Loucy (cell line): ENCODE results near the gene TRERF1.

Source experiments
- H2AFZ ChIP-seq: fragments of 200-600 bp; sonication (generic); 2 replicates; pipeline ENCODE4 v1.6.0; 2016; ENCODE audit warnings: antibody characterized with exemption, mild to moderate bottlenecking, low read length, moderate library complexity
- H3F3A ChIP-seq: fragments of 200-600 bp; 2 replicates; pipeline ENCODE4 v1.6.0; 2016; ENCODE audit warnings: antibody characterized with exemption, low read depth, mild to moderate bottlenecking
- H3K27me3 ChIP-seq: fragments of 200-600 bp; sonication (generic); 2 replicates; pipeline ENCODE4 v1.6.1; 2014; ENCODE audit warnings: low read length, mild to moderate bottlenecking; ENCODE audit not compliant: insufficient read depth, poor library complexity, severe bottlenecking
- H3K36me3 ChIP-seq: fragments of 200-600 bp; sonication (generic); 2 replicates; pipeline ENCODE4 v1.6.1; 2016; ENCODE audit warnings: low read length; ENCODE audit not compliant: insufficient read depth
- H3K4me1 ChIP-seq: fragments of 200-600 bp; sonication (generic); 2 replicates; pipeline ENCODE4 v1.5.1; 2014; ENCODE audit warnings: low read length, mild to moderate bottlenecking; ENCODE audit not compliant: insufficient read depth, poor library complexity, severe bottlenecking
- H3K4me2 ChIP-seq: fragments of 200-600 bp; sonication (generic); 2 replicates; pipeline ENCODE4 v1.6.0; 2014; ENCODE audit warnings: antibody characterized with exemption, low read length, low read depth, mild to moderate bottlenecking; ENCODE audit not compliant: poor library complexity, severe bottlenecking
- H3K4me3 ChIP-seq: fragments of 200-600 bp; sonication (generic); 2 replicates; pipeline ENCODE4 v1.5.1; 2014; ENCODE audit warnings: low read length, mild to moderate bottlenecking, mixed read lengths; ENCODE audit not compliant: poor library complexity, severe bottlenecking
- H3K79me2 ChIP-seq: fragments of 200-600 bp; sonication (generic); 2 replicates; pipeline ENCODE4 v1.6.1; 2014; ENCODE audit warnings: low read length; ENCODE audit not compliant: insufficient read depth
- H3K9ac ChIP-seq: fragments of 200-600 bp; sonication (generic); 2 replicates; pipeline ENCODE4 v1.6.0; 2014; ENCODE audit warnings: mild to moderate bottlenecking, low read depth, low read length, moderate library complexity; ENCODE audit not compliant: poor library complexity, severe bottlenecking
- H3K9me2 ChIP-seq: fragments of 200-600 bp; sonication (generic); replicated peaks from 2 replicates; pipeline ENCODE4 v1.6.1; 2016; ENCODE audit warnings: low read depth, low read length, mixed read lengths
- H3K9me3 ChIP-seq: fragments of 200-600 bp; sonication (generic); 2 replicates; pipeline ENCODE4 v1.6.1; 2014; ENCODE audit warnings: mild to moderate bottlenecking, antibody characterized with exemption, low read length, low read depth; ENCODE audit not compliant: insufficient read depth
- H4K20me1 ChIP-seq: fragments of 200-600 bp; sonication (generic); 2 replicates; pipeline ENCODE4 v1.6.0; 2014; ENCODE audit warnings: antibody characterized with exemption, low read length, mild to moderate bottlenecking; ENCODE audit not compliant: insufficient read depth, poor library complexity, severe bottlenecking
- EZH2phosphoT487 ChIP-seq: fragments of 200-600 bp; IDR thresholded peaks from 2 replicates; pipeline ENCODE4 v1.6.1; 2018; ENCODE audit warnings: antibody characterized with exemption, mild to moderate bottlenecking, moderate library complexity, borderline replicate concordance
- TF ChIP-seq, protein P1 (sequence below): fragments of 200-600 bp; sonication (generic); conservative IDR thresholded peaks from 2 replicates; pipeline ENCODE4 v1.5.1; 2014; ENCODE audit warnings: mild to moderate bottlenecking, antibody characterized with exemption, low read length

The TRERF1 gene

GRCh38 chr6:42393339-42393738, 58.4 kb downstream of the TRERF1 start:
- Histone ChIP-seq H3K9me2 (no peaks in the 10 kb centered on the region), H3K27me3 (no peaks in the 10 kb centered on the region), H3K9ac (no peak overlapping the region), H4K20me1 (peaks cover 60% of the 10 kb centered on the region), H3F3A (no peaks in the 10 kb centered on the region), H3K4me2 (no peak overlapping the region), H3K4me3 (no peak overlapping the region), H3K9me3 (no peaks in the 10 kb centered on the region), H3K79me2 (peaks cover 74% of the 10 kb centered on the region), H3K4me1 (peaks cover 25% of the 10 kb centered on the region), H2AFZ (no peak overlapping the region), H3K36me3 (no peaks in the 10 kb centered on the region)
- TF ChIP-seq, protein P1, sequence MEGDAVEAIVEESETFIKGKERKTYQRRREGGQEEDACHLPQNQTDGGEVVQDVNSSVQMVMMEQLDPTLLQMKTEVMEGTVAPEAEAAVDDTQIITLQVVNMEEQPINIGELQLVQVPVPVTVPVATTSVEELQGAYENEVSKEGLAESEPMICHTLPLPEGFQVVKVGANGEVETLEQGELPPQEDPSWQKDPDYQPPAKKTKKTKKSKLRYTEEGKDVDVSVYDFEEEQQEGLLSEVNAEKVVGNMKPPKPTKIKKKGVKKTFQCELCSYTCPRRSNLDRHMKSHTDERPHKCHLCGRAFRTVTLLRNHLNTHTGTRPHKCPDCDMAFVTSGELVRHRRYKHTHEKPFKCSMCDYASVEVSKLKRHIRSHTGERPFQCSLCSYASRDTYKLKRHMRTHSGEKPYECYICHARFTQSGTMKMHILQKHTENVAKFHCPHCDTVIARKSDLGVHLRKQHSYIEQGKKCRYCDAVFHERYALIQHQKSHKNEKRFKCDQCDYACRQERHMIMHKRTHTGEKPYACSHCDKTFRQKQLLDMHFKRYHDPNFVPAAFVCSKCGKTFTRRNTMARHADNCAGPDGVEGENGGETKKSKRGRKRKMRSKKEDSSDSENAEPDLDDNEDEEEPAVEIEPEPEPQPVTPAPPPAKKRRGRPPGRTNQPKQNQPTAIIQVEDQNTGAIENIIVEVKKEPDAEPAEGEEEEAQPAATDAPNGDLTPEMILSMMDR: no peak
- no peak for TF ChIP-seq EZH2phosphoT487

DNA sequence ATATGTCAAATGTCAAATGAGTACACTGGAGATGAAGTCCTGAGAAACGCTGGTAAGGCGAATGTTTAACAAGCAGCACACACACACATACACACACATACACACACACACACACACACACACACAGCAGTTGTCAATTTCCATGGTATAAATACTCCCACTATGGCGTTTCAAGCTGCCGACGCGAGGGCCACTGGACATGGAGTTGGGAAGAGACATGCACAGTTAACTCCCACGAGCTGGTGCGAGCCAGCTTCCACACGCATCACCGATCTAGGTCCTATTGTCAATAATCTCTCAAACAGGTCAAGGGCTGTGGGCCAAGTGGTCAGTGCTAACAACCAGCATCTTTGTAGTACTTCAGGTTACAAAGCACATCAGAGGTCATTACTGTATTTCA, 58.9 kb downstream of the TRERF1 start:
- H3K36me3 ChIP-seq: no peaks in the 10 kb centered on the region
- H3K9ac ChIP-seq: no peak overlapping the region
- peaks cover 30% of the 10 kb centered on the region for H3K4me1 ChIP-seq
- no peak overlapping the region for H3K4me3 ChIP-seq
- H4K20me1 ChIP-seq: peaks cover 65% of the 10 kb centered on the region
- H3K4me2 ChIP-seq: no peak overlapping the region
- no peaks in the 10 kb centered on the region for H3K9me2 ChIP-seq
- TF ChIP-seq EZH2phosphoT487: no peak
- TF ChIP-seq, protein P1: no peak
- H3F3A ChIP-seq: no peaks in the 10 kb centered on the region
- no peak overlapping the region for H2AFZ ChIP-seq
- H3K79me2 ChIP-seq: peaks cover 74% of the 10 kb centered on the region
- no peaks in the 10 kb centered on the region for H3K9me3 ChIP-seq
- H3K27me3 ChIP-seq: no peaks in the 10 kb centered on the region

- TF ChIP-seq, protein P1: no peak
- TF ChIP-seq EZH2phosphoT487: no peak
- Histone ChIP-seq H3K9me2 (no peaks in the 10 kb centered on the region), H3K79me2 (peaks cover 66% of the 10 kb centered on the region), H3K9me3 (no peaks in the 10 kb centered on the region), H3K36me3 (no peaks in the 10 kb centered on the region), H3K4me2 (no peak overlapping the region), H3K4me3 (no peak overlapping the region), H4K20me1 (peaks cover 77% of the 10 kb centered on the region), H3K4me1 (peaks cover 42% of the 10 kb centered on the region), H2AFZ (no peak overlapping the region), H3K9ac (no peak overlapping the region), H3F3A (no peaks in the 10 kb centered on the region), H3K27me3 (no peaks in the 10 kb centered on the region)
Observed at GRCh38 chr6:42391441-42391840, 60.3 kb downstream of the TRERF1 start.
